ENCODE results near the gene AOC1. TPM values are rescaled to one million over a fixed set of nuclear protein-coding genes. Genes with fewer than 3 reads are reported as not detected.

Gene AOC1
- total RNA-seq, 2 donors from 2014 or later = not detected

DNA sequence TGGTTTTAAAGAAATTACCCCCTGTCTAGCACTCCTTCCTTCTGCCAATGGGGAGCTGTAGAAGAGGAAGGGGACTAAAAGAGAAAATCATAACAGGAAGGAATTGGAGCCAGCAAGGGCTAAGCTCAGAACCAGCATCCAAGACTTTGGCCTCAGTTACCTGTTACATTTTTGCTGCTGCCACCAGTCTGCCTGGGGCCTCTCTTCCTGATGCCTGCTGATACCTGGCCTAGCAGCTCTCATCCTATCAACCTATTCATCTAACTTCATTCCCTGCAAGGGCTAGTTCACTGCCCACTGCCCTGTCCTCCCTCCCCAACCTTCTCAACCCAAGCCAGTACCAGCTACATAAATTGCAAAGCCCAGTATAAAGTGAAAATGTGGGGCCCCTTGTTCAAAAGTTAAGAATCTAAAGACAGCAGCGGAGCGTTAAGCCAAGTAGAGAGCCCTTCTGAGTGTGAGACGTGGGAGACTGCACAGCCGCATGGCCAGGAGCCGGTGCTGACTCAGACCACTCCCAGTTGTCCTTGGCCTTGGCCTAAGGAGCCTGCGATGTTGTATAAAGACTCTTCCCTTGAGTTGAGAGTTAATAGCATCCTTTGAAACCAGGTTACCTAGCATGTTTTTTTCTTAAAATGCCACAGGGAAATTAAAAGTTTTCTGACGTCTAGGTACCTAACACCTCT is 13.2 kb upstream of the AOC1 start:
- Histone ChIP-seq H3K4me1 (no peaks in the 10 kb centered on the region), H3K9me3 (no peaks in the 10 kb centered on the region), H3K27me3 (no peaks in the 10 kb centered on the region), H3K4me3 (no peak overlapping the region), H3K36me3 (no peaks in the 10 kb centered on the region), H3K27ac (no peak overlapping the region)
- TF ChIP-seq, protein P1, sequence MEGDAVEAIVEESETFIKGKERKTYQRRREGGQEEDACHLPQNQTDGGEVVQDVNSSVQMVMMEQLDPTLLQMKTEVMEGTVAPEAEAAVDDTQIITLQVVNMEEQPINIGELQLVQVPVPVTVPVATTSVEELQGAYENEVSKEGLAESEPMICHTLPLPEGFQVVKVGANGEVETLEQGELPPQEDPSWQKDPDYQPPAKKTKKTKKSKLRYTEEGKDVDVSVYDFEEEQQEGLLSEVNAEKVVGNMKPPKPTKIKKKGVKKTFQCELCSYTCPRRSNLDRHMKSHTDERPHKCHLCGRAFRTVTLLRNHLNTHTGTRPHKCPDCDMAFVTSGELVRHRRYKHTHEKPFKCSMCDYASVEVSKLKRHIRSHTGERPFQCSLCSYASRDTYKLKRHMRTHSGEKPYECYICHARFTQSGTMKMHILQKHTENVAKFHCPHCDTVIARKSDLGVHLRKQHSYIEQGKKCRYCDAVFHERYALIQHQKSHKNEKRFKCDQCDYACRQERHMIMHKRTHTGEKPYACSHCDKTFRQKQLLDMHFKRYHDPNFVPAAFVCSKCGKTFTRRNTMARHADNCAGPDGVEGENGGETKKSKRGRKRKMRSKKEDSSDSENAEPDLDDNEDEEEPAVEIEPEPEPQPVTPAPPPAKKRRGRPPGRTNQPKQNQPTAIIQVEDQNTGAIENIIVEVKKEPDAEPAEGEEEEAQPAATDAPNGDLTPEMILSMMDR (IDR thresholded peaks at IDR 0.05) = no peak
- DNase-seq (ENCODE audit: low spot score) = peak; percentile 21

DNA sequence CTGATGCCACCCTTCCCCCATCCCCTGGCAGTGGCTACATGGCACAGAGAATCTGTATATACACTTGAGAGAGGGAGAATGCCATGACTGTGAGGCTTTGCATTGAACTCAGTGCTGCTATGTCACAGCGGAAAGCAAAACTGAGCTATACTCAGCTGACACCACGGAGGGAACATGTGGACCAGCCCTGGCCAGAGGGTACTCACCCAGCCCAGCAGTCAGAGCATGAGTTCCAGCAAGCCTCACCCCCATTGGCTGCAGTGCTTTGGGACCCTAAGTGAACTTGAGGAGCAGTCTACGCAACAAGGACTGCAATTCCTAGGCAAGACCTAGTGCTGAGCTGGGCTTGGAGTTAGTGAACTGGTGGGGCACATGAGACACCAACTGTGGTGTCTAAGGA is 10.3 kb upstream of the AOC1 start:
- TF ChIP-seq, protein P1 (IDR thresholded peaks at IDR 0.05) = no peak
- H3K36me3 ChIP-seq = no peaks in the 10 kb centered on the region
- no peaks in the 10 kb centered on the region for H3K27me3 ChIP-seq
- H3K4me3 ChIP-seq = no peak overlapping the region
- peaks cover 0 to 11% of the 10 kb centered on the region in 2 donors for H3K4me1 ChIP-seq
- H3K9me3 ChIP-seq = no peaks in the 10 kb centered on the region
- no peak for DNase-seq (ENCODE audit: low spot score)
- H3K27ac ChIP-seq = no peak overlapping the region

DNA sequence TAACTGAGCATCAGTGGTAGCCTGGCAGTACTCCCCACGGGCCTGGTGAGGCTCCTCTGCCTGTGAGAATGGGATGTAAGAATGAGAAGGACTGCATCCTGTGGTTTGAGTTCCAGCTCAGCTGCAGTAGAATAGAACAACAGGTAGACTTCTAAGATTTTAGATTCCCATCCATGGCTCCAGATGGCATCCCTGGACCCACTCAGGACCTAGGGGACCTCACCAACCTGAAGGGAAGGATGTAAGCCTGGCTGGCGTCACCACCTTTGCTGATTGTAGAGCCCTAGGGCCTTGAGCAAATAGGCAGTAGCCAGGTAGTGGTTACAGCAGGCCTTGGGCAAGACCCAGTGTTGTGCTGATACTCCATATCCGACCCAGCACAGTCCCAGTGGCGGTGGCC is 9.6 kb upstream of the AOC1 start:
- peak; percentile 21 for DNase-seq (ENCODE audit: low spot score)
- Histone ChIP-seq H3K27me3 (no peaks in the 10 kb centered on the region), H3K4me1 (peaks cover 0 to 11% of the 10 kb centered on the region in 2 donors), H3K9me3 (no peaks in the 10 kb centered on the region), H3K27ac (no peak overlapping the region), H3K36me3 (no peaks in the 10 kb centered on the region), H3K4me3 (no peak overlapping the region)
- TF ChIP-seq, protein P1 (IDR thresholded peaks at IDR 0.05) = no peak

DNA sequence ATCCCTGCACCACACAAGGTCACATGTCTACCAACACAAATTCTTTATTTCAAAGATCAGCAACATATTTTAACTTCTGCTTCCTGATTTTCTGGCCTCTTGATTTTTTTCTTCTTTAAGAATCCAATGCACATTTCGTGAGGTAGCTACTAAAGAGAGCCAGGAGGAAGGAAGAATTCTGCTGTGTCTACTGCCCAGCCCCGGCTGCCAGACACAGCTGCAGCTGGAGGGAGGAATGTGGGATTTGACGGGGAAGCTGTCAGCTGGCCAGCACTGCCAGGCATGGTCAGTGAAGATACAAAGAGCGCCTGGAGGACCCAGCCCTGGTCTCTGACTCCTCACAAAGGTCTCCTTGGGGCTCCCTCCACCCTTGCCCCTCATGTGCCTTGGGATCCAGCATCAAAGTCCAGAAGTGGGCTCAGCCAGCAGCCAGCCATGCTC is 6.9 kb upstream of the AOC1 start:
- TF ChIP-seq, protein P1 (IDR thresholded peaks at IDR 0.05) = no peak
- Histone ChIP-seq H3K4me3 (no peak overlapping the region), H3K27ac (no peak overlapping the region), H3K4me1 (peaks cover 0 to 11% of the 10 kb centered on the region in 2 donors), H3K36me3 (no peaks in the 10 kb centered on the region), H3K9me3 (no peaks in the 10 kb centered on the region), H3K27me3 (no peaks in the 10 kb centered on the region)
- DNase-seq (ENCODE audit: low spot score) = no peak

DNA sequence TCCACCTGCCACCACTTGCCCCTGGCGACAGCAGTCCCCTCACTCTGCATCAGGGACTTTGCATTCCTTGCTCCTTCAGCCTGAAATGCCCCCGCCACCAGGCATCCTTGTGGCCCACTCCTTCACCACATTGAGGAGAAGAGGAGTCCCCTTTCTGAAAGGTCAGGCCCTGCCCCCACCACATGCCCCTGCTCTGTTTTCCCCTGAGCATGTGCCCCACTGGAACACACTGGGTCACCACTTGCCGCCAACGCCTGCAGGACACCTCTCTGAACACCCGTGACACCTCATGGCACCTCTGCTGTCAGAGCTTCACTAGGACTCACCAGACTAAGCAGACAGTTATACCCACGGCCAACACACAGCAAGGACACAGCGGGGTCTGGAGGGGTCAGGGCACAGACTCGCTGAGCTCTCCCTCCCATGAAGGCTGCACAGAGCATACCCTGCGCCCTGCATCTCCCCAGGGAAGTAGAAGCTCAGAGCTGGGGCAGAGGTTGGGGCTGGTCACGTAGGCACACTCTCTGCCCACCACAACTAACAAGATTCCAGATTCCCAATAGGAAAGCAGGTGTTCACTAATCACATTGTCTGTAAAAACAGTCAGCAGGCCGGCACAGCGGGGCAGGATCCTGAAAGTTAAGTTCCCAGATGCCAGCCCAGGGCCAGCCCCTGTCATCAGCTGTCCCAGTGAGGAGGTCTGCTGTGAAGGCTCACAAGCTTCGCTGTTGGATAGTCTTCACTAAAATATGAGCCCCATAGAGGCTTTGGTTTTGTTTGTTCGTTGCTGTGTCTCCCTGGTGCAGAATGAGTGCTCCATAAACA is 5.8 kb upstream of the AOC1 start:
- no peak for DNase-seq (ENCODE audit: low spot score)

More for the DNA sequence above, 5.8 kb upstream of the AOC1 start:
- no peak overlapping the region for H3K4me3 ChIP-seq
- H3K9me3 ChIP-seq = no peaks in the 10 kb centered on the region
- no peaks in the 10 kb centered on the region for H3K36me3 ChIP-seq
- no peaks in the 10 kb centered on the region for H3K27me3 ChIP-seq
- no peak overlapping the region for H3K27ac ChIP-seq
- peaks cover 0 to 11% of the 10 kb centered on the region in 2 donors for H3K4me1 ChIP-seq
- TF ChIP-seq, protein P1 (IDR thresholded peaks at IDR 0.05) = no peak

Data from right atrium auricular region (tissue), 2 donors.